Measurements from ENCODE around the gene GAR1. TPM values are rescaled to one million over a fixed set of nuclear protein-coding genes. Genes with fewer than 3 reads are reported as not detected.
"Not testable (repeated sequence)": the region's sequence is repeated elsewhere in the genome, so short reads cannot be mapped to it uniquely, and the experiment has no call there.

The GAR1 gene
- polyA plus RNA-seq (2013, experiment 1 of 2): 23.0 TPM
- polyA plus RNA-seq (2013, experiment 2 of 2): 25.3 TPM

DNA sequence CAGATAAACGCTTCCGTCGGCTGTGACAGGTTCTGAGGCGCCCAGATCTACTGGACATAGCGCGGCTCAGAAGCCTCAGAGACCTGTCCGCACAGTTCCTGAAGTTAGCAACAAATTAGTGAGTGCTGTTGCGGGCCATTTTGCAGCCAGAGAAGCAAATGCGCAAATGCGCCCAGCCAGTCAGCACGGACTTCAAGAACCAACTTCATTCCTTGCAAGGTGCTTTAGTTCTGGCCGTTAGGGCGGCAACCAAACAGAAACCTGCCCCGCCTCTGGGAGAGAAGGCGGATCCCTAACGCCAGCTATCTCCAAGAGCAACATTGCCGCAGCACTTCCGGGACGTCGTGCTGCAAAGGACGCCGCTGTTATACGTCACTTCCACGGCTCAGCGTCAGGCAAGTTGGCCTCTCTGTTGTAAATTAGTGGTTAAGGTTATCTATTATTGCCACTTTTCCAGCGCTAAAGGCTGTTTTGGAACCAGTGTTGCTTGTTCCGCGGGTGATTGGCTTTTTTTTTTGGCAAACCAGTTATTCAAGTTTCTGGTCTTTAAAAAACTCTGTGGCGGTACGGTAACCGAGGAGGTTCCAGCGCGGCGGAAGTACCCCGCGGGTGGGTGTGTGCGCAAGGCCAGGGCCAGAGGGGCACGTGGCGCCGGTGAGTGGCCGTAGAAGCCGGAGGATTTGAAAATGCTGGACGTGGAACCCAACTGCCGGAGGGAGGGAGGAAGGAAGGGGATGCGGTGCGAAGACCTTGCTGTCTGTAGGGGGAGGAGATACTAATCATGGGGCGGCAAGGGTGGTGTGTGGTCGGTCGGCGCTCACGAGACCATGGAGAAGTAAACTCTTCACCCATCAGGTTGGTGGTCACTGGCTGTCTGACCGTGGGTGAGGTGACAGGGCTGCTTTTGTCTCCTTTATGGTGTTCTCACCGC, at the start of gene GAR1:
Gene GAR1, plus strand, starts transcription at position 612 of the 931 bp plus-strand sequence. CDS start 403 bp downstream, outside the sequence.
- peak within 1 kb of the TSS; percentile 90 for H3K27ac ChIP-seq (ENCODE audit: low read depth, low read length, severe bottlenecking)
- peak within 1 kb of the TSS; percentile 80 for H3K4me3 ChIP-seq (ENCODE audit: extremely low read depth, insufficient read depth, low read length, poor library complexity, severe bottlenecking)
- H3K4me1 ChIP-seq (ENCODE audit: control insufficient read depth, insufficient read depth, low read length, poor library complexity, severe bottlenecking): no peaks in the 10 kb centered on the region
- no peaks in the 10 kb centered on the region for H3K9me3 ChIP-seq (ENCODE audit: control insufficient read depth, low read length)
- H3K36me3 ChIP-seq (ENCODE audit: control insufficient read depth, insufficient read depth, low read length): peaks cover 33% of the 10 kb centered on the region
- 2 to 3% methylated on average over 50 to 52 of the region's 53 CpGs for WGBS, 2 experiments (ENCODE audit: insufficient coverage in 2 of 2)

GRCh38 chr4:109782092-109782491, 33.5 kb upstream of the GAR1 start:
- not testable (repeated sequence) for H3K4me1 ChIP-seq (ENCODE audit: control insufficient read depth, insufficient read depth, low read length, poor library complexity, severe bottlenecking); H3K36me3 ChIP-seq (ENCODE audit: control insufficient read depth, insufficient read depth, low read length); H3K4me3 ChIP-seq (ENCODE audit: extremely low read depth, insufficient read depth, low read length, poor library complexity, severe bottlenecking); H3K27ac ChIP-seq (ENCODE audit: low read depth, low read length, severe bottlenecking); H3K9me3 ChIP-seq (ENCODE audit: control insufficient read depth, low read length)
- 100% methylated on average over 1 of the region's 2 CpGs; no CpG with 5 or more reads in 1 of the 2 experiments for WGBS, 2 experiments (ENCODE audit: insufficient coverage in 2 of 2)

- WGBS, 2 experiments (ENCODE audit: insufficient coverage in 2 of 2): no CpG with 5 or more reads among the region's 1 CpG
- no peaks in the 10 kb centered on the region for H3K36me3 ChIP-seq (ENCODE audit: control insufficient read depth, insufficient read depth, low read length)
- H3K4me3 ChIP-seq (ENCODE audit: extremely low read depth, insufficient read depth, low read length, poor library complexity, severe bottlenecking): no peak overlapping the region
- no peaks in the 10 kb centered on the region for H3K9me3 ChIP-seq (ENCODE audit: control insufficient read depth, low read length)
- no peak overlapping the region for H3K27ac ChIP-seq (ENCODE audit: low read depth, low read length, severe bottlenecking)
- no peaks in the 10 kb centered on the region for H3K4me1 ChIP-seq (ENCODE audit: control insufficient read depth, insufficient read depth, low read length, poor library complexity, severe bottlenecking)
Observed at GRCh38 chr4:109786846-109787245, 28.7 kb upstream of the GAR1 start.

DNA sequence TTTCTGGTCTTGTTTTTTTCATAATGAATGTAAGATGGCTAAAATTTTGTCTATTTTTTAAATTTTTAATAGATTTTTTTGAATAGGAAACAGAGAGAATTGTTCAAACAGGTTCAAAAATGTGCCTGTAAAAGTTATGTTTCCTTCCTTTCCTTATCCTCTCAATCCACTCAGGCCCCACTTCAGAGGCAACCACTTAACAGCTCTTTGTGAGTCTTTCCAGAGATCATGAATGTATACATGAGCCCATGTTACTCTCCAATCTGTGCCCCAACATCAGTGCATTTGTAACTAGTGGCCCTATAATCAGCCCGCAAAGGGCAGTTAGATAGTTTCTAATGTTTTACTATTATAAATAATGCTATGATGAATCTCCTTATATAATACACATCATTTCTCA, 27.8 kb upstream of the GAR1 start:
- no peaks in the 10 kb centered on the region for H3K4me1 ChIP-seq (ENCODE audit: control insufficient read depth, insufficient read depth, low read length, poor library complexity, severe bottlenecking)
- no CpG with 5 or more reads among the region's 1 CpG for whole genome bisulfite sequencing, 2 experiments (ENCODE audit: insufficient coverage in 2 of 2)
- H3K4me3 ChIP-seq (ENCODE audit: extremely low read depth, insufficient read depth, low read length, poor library complexity, severe bottlenecking): no peak overlapping the region
- H3K9me3 ChIP-seq (ENCODE audit: control insufficient read depth, low read length): no peaks in the 10 kb centered on the region
- no peak overlapping the region for H3K27ac ChIP-seq (ENCODE audit: low read depth, low read length, severe bottlenecking)
- H3K36me3 ChIP-seq (ENCODE audit: control insufficient read depth, insufficient read depth, low read length): no peaks in the 10 kb centered on the region

- no peaks in the 10 kb centered on the region for H3K36me3 ChIP-seq (ENCODE audit: control insufficient read depth, insufficient read depth, low read length)
- H3K4me3 ChIP-seq (ENCODE audit: extremely low read depth, insufficient read depth, low read length, poor library complexity, severe bottlenecking): no peak overlapping the region
- WGBS, 2 experiments (ENCODE audit: insufficient coverage in 2 of 2): 91 to 93% methylated on average over 3 to 5 of the region's 6 CpGs
- peaks cover 4% of the 10 kb centered on the region for H3K9me3 ChIP-seq (ENCODE audit: control insufficient read depth, low read length)
- no peaks in the 10 kb centered on the region for H3K4me1 ChIP-seq (ENCODE audit: control insufficient read depth, insufficient read depth, low read length, poor library complexity, severe bottlenecking)
- no peak overlapping the region for H3K27ac ChIP-seq (ENCODE audit: low read depth, low read length, severe bottlenecking)
Observed at GRCh38 chr4:109795059-109795458, 20.5 kb upstream of the GAR1 start.

DNA sequence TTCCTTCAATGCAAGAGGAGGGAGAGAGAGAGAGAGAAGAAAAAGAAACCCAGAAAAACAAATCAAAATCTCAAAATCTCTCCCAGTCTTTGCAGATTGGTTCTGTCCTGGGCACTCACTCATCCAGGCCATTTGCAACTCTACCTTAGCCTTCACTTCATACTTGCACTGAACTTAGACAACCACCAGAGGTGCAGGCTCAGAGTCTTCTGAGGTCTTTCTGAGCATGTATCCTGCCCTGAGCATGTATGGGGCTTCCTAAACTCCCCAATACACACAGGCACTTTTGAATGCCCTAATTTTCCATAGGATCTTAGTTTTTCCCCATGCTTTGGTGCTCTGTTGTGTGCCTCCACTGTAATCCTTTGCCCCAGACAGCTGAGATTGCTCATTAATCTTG, 16.7 kb upstream of the GAR1 start:
- no peaks in the 10 kb centered on the region for H3K4me1 ChIP-seq (ENCODE audit: control insufficient read depth, insufficient read depth, low read length, poor library complexity, severe bottlenecking)

DNA sequence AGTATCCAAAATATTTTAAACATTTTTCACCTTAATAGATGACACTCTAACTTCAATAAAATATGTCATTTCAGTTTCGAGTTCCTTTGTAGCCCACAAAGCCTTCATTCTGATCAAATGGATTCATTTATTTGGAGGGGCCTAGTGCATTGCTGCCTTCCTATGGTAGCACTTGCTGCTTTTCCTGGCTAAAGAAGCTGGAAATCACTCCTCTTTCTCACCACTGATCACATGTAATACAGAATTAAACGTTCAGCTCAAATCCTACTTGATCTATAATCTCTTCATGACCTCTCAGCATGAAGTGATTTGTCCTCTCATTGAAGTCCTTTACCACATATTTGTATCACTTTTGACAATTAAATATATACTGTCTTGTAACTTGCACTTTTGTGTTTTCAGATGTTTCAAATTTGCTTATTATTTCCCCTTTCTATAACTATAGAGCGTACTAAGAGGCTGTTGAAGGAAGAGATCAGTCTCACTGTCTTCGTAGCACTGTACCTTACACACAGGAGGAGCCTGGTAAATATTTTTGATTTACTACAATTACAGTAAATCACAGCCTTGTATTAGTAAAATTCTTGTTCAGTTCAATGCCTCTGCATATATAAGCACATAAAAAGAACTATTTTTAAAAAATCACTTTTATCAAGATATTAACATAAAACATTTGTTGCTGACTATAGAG, 14.3 kb upstream of the GAR1 start:
- 79 to 86% methylated on average over 2 of the region's 4 CpGs for WGBS, 2 experiments (ENCODE audit: insufficient coverage in 2 of 2)
- H3K4me1 ChIP-seq (ENCODE audit: control insufficient read depth, insufficient read depth, low read length, poor library complexity, severe bottlenecking): no peaks in the 10 kb centered on the region
- no peak overlapping the region for H3K4me3 ChIP-seq (ENCODE audit: extremely low read depth, insufficient read depth, low read length, poor library complexity, severe bottlenecking)
- H3K27ac ChIP-seq (ENCODE audit: low read depth, low read length, severe bottlenecking): no peak overlapping the region
- no peaks in the 10 kb centered on the region for H3K36me3 ChIP-seq (ENCODE audit: control insufficient read depth, insufficient read depth, low read length)
- H3K9me3 ChIP-seq (ENCODE audit: control insufficient read depth, low read length): peaks cover 3% of the 10 kb centered on the region

More for the DNA sequence above, 16.7 kb upstream of the GAR1 start:
- Histone ChIP-seq H3K36me3 (ENCODE audit: control insufficient read depth, insufficient read depth, low read length) (no peaks in the 10 kb centered on the region), H3K4me3 (ENCODE audit: extremely low read depth, insufficient read depth, low read length, poor library complexity, severe bottlenecking) (no peak overlapping the region), H3K9me3 (ENCODE audit: control insufficient read depth, low read length) (peaks cover 4% of the 10 kb centered on the region), H3K27ac (ENCODE audit: low read depth, low read length, severe bottlenecking) (no peak overlapping the region)

DNA sequence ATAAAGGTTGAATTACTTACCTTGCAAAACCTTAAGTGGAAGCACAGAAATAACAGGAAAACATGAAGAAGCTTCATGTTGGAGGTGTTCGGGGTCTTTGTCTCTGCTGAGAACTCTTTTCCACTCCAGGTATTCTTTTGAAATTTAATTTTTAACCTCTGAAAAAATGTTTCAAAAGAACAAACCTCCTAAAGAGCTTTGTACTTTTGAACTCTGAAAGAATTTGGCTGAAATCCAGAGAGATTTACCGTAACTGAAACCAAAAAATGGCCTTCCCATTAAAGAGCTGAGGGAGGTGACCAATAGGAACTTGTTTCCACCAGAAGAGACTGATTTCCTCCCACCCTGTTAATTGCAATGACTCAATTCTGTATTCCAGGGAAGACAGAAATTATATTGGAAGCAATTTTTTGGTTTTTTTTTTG, 13.7 kb upstream of the GAR1 start, which contains the start of gene CFI:
Gene CFI, minus strand, starts transcription at position 105 of the 425 bp plus-strand sequence. Its CDS starts 28 bp downstream, at position 77.
- no peaks in the 10 kb centered on the region for H3K9me3 ChIP-seq (ENCODE audit: control insufficient read depth, low read length)
- no peaks in the 10 kb centered on the region for H3K36me3 ChIP-seq (ENCODE audit: control insufficient read depth, insufficient read depth, low read length)
- H3K4me3 ChIP-seq (ENCODE audit: extremely low read depth, insufficient read depth, low read length, poor library complexity, severe bottlenecking): no peak within 1 kb of the TSS
- H3K27ac ChIP-seq (ENCODE audit: low read depth, low read length, severe bottlenecking): no peak within 1 kb of the TSS
- no CpG with 5 or more reads among the region's 2 CpGs for WGBS, 2 experiments (ENCODE audit: insufficient coverage in 2 of 2)
- no peaks in the 10 kb centered on the region for H3K4me1 ChIP-seq (ENCODE audit: control insufficient read depth, insufficient read depth, low read length, poor library complexity, severe bottlenecking)

- no peaks in the 10 kb centered on the region for H3K4me1 ChIP-seq (ENCODE audit: control insufficient read depth, insufficient read depth, low read length, poor library complexity, severe bottlenecking)
- H3K27ac ChIP-seq (ENCODE audit: low read depth, low read length, severe bottlenecking): no peak overlapping the region
- no peak overlapping the region for H3K4me3 ChIP-seq (ENCODE audit: extremely low read depth, insufficient read depth, low read length, poor library complexity, severe bottlenecking)
- WGBS, 2 experiments (ENCODE audit: insufficient coverage in 2 of 2): 24 to 39% methylated on average over 3 of the region's 4 CpGs
- H3K9me3 ChIP-seq (ENCODE audit: control insufficient read depth, low read length): no peaks in the 10 kb centered on the region
- H3K36me3 ChIP-seq (ENCODE audit: control insufficient read depth, insufficient read depth, low read length): no peaks in the 10 kb centered on the region
Observed at GRCh38 chr4:109803924-109804571, 11.5 kb upstream of the GAR1 start.

DNA sequence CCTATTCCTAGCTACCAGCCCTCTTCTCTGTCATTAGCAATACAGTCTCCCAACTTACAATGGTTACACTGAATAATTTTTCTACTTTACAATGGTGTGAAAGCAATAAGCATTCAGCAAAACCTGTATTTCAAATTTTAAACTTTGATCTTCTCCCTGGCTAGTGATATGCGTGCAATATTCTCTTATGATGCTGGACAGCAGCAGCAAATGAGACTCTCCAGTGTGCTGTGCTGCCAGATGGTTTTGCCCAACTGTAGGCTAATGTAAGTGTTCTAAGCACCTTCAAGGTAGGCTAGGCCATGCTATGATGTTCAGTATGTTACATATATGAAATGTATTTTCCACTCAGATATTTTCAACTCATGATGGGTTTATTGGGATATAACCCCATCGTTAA, 5.9 kb upstream of the GAR1 start:
- Histone ChIP-seq H3K4me1 (ENCODE audit: control insufficient read depth, insufficient read depth, low read length, poor library complexity, severe bottlenecking) (no peaks in the 10 kb centered on the region), H3K4me3 (ENCODE audit: extremely low read depth, insufficient read depth, low read length, poor library complexity, severe bottlenecking) (no peak overlapping the region), H3K9me3 (ENCODE audit: control insufficient read depth, low read length) (no peaks in the 10 kb centered on the region), H3K27ac (ENCODE audit: low read depth, low read length, severe bottlenecking) (no peak overlapping the region), H3K36me3 (ENCODE audit: control insufficient read depth, insufficient read depth, low read length) (no peaks in the 10 kb centered on the region)
- WGBS, 2 experiments (ENCODE audit: insufficient coverage in 2 of 2): 75 to 100% methylated on average over 1 of the region's 2 CpGs
